Measurements from ENCODE around the gene FKBP5. TPM values are rescaled to one million over a fixed set of nuclear protein-coding genes. Genes with fewer than 3 reads are reported as not detected.

Gene FKBP5
- total and polyA plus RNA-seq, 10 of the 15 experiments (the other 5 are each of a cell fraction or from before 2014, with no cell fraction given), result 29.0 to 123 (median 62.3) TPM

GRCh38 chr6:35687658-35688604 lies 784 bp downstream of the FKBP5 start (continued):
- no peak for TF ChIP-seq ZNF592 (IDR thresholded peaks at IDR 0.05)
- TF ChIP-seq PKNOX1 (IDR thresholded peaks at IDR 0.05), result peak; percentile 39; the same call in 1 of the 2 replicates
- no peak for TF ChIP-seq SMARCA5 (IDR thresholded peaks at IDR 0.05)
- TF ChIP-seq ZNF217 (IDR thresholded peaks at IDR 0.05), result no peak
- no peak for TF ChIP-seq CREM (IDR thresholded peaks at IDR 0.05; ENCODE audit: low read depth)
- TF ChIP-seq PAX8 (IDR thresholded peaks at IDR 0.05), result no peak
- TF ChIP-seq SP1 (IDR thresholded peaks at IDR 0.05; ENCODE audit: low read depth, low read length), result no peak
- TF ChIP-seq BCL11A (IDR thresholded peaks at IDR 0.05; ENCODE audit: low read depth, low read length), result no peak
- no peak for TF ChIP-seq ZBTB40 (IDR thresholded peaks at IDR 0.05; ENCODE audit: borderline replicate concordance)
- TF ChIP-seq ZZZ3 (IDR thresholded peaks at IDR 0.05; ENCODE audit: control insufficient read depth, insufficient read length, low read depth), result no peak
- no peak for TF ChIP-seq CHD1 (IDR thresholded peaks at IDR 0.05; ENCODE audit: low read depth, low read length)
- TF ChIP-seq CEBPZ (IDR thresholded peaks at IDR 0.05; ENCODE audit: low read depth, low read length), result no peak
- TF ChIP-seq SREBF2 (IDR thresholded peaks at IDR 0.05; ENCODE audit: low read length), result no peak
- peak; percentile 72 for TF ChIP-seq POLR2A (IDR thresholded peaks at IDR 0.05; ENCODE audit: low read depth, low read length)
- no peak for TF ChIP-seq CBX5 (IDR thresholded peaks at IDR 0.05; ENCODE audit: low read depth)

All from GM12878 (cell line).